HG02623 (cell line): ENCODE results near the gene TRMT61A.
"Not testable (repeated sequence)": the region's sequence is repeated elsewhere in the genome, so short reads cannot be mapped to it uniquely, and the experiment has no call there.

Source experiments
- ATAC-seq: cut with Tn5 transposase; IDR thresholded peaks from one replicate; pipeline ENCODE4 v1.9.1; 2021; ENCODE audit warnings: moderate library complexity; ENCODE audit not compliant: unreplicated experiment

TRMT61A gene

DNA sequence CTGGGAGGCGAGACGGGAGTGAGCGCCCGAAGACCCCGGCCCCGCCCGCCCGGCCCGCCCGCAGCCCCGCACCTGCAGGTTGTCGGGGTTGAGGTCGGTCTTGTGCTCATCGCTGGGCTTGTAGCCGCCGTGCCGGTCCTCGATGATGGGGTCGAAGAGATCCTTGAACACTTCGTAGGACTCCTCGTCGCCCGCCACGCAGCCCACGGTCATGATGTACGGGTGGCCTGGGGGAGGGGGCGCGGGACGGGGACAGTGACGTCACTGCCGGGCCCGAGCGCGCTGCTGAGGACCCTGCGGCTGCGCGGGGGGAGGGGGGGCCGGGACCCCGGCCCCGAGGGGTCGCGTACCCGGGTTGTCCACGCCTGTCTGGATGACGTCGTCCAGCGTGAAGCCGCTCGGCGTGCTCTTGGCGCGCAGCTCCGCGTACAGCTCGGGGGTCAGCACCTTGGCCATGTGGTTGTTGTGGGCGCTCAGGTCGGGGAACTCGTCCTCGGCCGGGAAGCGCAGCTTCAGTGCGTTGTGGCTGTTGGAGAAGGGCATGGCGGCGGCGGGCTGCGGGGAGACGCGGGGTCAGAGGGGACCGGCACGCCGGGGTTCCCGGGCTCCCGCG, 6.9 kb upstream of the TRMT61A start:
- no peak for ATAC-seq

DNA sequence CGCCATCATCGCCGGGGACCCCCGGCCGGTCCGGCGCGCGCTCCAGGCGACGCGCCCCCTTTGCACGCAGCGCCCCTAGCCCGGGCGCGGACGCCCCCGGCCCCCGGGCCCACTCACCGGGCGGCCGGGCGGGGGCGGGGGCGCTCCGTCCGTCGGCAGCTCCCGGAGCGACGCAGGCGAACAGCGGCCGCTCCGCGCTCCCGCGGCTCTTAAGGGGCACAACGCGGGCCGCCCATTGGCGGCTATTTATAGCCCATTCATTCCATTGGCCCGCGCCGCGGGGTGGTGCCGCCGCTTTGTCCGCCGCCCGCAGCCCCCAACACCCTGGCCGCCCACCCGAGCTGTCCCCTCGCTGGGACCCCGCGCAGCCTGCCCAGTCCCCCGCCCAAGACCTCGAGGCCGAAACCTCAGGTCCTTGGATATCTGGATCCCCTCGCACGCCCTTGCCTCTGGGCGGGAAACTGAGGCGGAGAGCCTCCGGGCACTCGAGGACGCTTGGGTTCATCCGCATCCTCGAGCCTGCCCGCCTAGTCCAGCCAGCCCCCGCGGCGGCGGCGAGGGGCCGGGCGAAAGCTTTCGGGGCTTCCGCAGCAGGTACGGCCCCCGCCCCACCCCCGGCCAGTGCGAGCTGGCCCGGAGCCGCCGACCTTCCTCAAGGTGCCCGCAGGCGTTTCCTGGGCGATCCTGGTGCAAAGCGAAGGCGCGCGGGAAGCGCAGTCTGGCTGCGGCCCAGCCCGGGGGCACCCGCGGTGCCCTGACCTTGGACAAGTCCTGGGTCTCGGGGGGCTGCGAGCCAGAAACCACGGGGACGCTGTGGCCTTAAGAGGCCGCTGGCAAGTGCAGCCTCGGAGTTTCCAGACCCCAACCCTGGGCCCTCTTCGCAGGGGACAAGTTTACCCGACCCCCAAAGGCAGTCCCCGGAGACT, 6.1 kb upstream of the TRMT61A start, which contains the start of gene CKB:
Gene CKB, minus strand, starts transcription at position 182 of the 926 bp plus-strand sequence. CDS start 337 bp downstream, outside the sequence.
- no peak for ATAC-seq

DNA sequence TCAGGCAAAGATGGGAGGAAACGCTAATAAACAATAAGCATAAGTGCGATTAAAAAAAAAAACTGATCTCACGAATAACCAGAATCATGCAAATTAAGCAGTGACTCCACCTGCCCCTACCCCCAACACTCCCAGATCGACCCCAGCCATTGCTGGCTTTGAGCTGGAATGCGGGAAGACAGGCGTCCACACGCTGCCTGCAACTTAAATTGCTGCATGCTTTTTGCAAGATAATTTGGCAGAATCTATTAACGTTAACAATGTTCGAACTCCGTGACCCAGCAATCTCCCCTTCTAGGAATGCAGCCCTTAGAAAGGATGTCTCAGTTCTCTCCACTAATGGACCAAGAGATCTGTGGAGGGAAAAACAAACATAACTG, 5.4 kb upstream of the TRMT61A start:
- ATAC-seq, result no peak

DNA sequence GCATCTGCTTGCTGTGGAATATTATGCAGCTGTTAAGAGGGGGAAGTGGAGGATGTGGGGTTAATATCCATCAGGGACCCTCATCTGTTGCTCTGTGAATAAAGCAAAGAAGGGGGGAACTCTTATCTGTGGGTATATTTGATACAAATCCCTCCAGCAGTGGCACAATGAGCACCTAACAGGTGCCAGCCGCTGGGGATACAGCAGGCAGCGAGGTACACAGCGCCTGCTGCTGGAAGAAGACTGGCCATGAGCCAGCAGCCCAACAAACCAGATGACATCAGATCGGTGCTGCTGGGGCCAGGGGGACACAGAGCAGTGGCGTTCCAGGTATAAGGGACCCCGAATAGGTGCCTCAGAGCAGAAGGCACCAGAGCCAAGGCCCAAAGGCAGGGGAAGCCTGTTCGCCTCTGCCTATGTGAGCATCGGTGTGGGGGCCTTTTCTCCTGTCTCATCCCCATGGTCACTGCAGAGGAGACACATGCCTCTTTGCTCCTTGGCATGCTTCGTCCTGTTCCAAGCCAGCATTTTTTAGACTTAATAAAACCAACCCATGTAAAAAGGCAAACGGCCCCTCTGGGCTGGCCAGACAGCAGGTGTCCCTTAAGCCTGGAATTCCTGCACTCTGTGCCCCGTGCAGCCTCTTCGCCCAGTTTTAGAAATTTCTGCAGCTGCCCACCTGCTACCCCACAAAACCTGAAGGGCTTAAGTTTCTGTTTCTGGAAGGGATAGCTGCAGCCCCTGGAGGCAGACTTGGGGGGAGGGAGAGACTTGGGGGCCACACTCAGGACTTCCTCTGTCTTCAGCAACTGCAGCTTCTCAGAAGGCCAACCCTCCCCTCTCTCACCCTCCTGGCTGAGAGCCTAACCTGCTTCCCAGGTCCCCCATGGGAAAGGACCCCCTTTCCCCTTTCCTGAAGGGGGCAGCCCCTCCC, 4.7 kb upstream of the TRMT61A start:
- no peak for ATAC-seq

DNA sequence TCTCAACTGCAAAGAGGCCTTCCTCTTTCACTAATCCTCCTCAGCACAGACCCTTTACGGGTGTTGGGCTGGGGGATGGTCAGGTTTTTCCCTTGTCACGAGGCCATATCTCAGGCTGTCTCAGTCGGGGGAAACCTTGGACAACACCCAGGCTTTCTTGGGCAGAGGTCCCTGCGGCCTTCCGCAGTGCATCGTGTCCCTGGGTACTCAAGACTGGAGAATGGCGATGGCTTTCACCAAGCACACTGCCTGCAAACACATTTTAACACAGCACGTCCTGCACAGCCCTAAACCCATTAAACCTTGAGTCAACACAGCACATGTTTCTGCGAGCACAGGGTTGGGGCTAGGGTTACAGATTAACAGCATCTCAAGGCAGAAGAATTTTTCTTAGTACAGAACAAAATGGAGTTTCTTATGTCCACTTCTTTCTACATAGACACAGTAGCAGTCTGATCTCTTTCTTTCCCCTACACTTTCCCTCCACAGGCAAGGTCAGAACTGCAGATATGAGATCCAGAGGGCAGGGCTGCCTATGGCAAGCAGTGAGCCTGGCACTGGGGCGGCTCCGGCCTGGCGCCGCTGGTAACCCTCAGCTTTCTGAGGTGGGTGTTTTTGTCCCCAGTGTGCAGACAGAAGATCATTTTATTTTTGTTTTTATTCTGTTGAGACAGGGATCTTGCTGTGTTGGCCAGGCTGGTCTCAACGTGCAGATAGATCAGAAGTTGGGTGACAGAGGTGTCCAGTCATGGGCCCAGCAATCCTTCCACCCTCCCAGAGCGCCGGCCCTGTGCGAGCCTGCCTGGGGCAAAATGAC, 3.4 kb upstream of the TRMT61A start:
- ATAC-seq, result not testable (repeated sequence)

DNA sequence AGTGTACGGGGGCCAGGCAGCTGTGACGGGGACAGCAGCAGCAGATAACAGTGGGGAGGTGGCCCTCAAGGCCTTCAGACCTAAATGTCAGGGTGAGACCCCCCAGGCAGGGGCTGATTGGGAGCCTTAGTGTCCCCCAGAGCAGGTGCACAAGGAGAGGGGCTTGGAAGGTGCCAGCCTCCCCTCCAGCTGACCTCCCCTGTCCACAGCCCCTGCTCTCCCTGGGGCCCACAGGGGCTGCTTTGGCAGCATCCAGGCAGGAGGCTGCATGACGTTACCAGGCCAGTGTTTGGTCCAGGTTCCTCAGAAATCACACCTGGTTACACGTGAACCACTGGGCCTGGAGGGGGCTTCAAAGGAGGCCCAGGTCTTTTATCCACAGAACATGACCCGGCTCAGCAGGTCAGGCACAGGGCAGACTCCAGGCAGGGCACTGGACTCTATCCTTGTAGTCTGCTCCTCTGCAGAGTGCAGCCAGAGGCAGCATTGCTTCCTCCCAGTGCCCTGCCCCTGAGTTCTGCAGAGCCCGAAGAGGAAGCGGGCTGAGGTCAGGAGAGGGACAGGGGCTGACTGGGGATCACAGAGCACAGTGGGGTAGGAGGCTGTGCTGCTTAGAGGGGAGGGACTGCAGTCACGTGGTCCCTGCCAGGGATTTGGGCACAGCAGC, 2.6 kb upstream of the TRMT61A start:
- no peak for ATAC-seq

DNA sequence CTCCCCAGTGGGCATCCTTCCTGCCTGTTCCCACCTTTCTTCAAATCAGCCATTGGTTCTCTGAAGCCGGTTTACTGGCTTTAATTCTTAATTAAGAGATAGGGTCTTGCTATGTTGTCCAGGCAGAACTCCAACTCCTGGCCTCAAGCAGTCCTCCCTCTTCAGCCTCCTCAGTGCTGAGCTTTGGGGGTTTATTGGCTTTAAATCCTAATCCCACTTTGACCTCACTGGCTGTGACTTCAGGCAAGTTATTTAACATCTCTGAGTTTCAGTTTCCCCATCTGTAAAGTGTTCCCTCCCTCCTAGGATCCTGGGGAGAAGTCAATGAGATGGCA, 2.1 kb upstream of the TRMT61A start:
- no peak for ATAC-seq

DNA sequence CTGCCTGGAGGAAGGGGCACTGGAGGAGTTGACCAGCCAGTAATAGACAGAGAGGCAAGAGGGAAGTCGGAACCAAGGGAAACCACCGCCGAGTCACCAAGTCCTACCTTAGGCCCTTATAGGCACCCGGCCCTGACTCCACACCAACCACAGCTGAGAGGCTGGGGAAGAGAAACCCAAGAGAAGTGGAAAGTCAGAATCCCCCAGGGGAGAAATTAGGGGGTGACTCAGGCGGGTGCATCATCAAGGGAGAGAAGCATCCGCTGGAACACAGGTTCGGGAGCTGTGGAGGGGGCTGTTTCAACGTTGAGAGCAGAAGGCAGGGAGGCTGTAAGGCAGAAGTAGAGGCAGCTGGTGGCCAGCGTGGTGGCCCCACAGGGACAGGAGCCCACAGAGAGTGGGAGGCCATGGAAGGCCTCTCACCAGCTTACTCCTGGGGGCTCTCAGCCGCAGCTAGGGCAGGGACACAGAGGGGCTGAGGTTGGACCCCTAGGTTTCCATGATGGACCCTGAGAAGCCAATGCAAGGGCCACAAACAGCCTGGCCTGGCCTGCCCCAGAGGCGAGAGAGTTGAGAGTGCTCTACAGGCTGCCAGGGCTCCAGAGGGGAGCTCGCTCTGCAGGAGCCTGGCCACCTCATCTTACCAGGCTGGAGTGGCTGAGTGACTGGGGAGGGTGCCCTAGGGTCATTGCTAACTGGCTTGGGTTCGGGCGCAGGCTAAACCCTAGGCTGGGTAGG, 1.4 kb upstream of the TRMT61A start:
- peak; percentile 55 for ATAC-seq

DNA sequence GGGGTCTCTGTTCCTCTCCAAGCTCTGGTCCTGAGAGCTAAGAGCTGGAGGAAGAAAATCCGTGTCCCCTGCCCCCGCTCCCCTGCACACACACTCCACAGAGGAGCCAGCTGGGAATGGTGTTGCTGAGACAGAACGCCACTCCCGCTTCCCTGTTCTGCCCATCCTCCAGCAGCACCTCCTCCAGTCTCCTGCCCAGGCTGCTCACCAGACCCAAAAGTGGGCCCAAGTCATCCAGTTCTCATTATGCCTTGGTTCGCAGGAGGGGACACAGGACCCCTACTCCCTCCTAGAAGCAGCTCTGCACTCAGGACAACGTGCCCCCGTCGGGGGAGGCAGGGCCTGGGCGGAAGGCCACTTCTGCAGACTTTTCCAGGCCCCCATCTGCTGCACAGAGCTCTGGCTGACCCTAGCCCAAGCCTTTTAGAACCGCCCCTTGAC, 830 bp upstream of the TRMT61A start:
- ATAC-seq, result no peak

DNA sequence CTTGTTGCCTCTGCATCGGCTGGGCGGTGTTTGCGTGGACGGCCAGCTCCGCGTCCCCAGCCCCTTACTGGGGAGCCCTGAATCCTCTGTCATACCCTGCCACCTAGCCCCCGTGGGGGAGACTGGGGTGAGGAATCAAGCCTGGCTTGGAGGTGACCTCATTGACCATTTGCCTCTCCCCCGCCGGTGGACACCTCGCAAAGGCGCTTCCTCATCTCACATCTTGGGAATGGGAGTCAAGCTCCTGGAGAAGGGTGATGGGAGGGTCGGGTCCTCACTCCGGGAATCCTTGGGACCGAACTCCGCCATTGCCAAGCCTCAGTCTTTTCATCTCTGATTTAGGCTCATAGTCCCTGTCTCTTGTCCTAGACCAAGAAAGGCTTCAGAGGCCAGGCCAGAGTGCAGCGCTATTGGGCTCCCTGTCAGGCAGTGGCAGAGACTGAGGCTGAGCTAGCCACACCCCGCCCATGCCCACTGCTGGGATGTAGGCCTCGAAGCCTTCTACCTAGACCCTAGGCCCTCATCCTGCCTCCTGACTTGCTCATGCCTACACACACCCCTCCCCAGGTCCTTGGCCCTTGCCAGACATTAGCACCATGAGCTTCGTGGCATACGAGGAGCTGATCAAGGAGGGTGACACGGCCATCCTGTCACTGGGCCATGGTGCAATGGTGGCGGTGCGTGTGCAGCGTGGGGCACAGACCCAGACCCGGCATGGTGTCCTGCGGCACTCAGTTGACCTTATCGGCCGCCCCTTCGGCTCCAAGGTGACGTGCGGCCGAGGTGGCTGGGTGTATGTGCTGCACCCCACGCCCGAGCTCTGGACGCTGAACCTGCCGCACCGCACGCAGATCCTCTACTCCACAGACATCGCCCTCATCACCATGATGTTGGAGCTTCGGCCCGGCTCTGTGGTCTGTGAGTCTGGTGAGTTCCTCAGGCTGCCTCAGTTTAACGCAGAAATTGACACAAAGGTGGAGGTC, 678 bp downstream of the TRMT61A start:
- no peak for ATAC-seq

DNA sequence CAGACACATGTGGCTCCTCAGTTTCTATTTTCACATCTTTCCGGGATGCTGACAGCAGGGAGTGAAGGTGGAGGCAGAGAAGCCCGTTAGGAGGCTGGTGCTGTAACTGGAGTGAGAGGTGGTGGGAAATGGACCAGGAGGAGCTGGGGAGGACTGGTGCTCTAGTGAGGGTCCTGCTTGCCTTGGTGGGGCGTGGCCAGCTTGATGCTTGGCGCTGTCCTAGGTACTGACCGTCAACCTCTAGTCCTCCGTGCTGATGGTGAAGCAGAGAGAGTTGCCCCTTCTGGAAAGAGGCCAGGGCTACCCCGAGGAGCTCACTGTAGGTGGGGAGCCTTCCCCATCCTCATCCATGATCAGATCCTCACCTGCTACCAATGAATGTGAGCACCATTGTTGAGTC, 1.4 kb downstream of the TRMT61A start:
- no peak for ATAC-seq

DNA sequence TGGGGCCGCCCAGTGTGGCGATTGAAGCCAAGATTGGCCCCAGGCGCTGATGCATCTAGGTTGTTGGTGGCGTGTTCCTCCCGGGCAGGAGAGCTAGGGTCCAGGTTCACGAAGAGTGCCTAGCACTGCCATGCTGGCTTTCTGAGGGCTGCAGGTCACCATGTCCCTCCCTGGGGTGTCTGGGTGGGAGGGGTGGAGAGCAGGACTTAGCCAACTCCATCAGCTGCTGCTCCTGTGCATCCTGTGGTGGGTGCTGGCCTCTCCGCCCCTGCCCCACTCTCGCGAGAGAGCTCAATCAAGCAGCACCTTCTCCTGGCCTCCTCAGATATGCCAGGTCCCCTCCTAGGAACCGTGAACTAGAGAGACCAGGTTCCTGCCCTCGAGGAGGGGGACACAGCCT, 1.8 kb downstream of the TRMT61A start:
- no peak for ATAC-seq

DNA sequence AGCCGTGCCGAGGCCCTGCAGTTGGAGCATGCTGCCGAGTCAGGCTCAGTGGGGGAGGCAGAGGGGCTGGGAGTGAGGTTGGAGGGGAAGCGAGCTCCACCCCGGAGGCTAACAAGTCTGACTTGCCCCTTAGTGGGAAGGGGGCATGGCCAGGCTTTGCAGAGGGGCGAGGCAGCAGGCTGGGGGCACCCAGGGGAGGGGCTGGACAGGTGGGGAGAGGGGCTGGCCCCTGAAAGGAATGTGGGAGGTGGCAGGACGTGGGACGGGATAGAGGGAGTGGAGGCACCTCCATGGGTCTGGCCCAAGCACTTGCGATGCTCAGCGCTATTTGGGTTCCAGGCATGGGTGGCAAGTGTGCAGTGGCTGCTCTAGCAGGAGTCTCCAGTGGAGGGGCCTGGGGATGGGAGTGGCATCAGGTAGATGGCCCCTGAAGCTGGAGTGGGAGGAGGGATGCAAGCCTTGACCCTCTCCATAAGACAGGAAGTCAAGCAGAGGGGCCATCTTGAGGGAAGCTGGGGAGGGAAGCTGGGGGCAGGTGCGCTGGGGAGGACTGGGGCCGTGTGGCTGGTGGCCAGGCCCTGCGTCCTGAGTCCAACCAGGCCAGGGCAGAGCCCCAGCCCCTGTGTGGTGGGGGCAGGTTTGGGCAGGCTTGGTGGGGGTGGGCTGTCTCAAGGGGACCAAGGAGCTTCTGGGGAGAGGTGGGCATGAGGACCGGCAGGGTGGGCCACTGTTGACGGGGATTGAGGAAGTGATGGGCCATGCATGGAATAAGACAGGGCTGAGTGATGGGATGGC, 2.6 kb downstream of the TRMT61A start:
- no peak for ATAC-seq

DNA sequence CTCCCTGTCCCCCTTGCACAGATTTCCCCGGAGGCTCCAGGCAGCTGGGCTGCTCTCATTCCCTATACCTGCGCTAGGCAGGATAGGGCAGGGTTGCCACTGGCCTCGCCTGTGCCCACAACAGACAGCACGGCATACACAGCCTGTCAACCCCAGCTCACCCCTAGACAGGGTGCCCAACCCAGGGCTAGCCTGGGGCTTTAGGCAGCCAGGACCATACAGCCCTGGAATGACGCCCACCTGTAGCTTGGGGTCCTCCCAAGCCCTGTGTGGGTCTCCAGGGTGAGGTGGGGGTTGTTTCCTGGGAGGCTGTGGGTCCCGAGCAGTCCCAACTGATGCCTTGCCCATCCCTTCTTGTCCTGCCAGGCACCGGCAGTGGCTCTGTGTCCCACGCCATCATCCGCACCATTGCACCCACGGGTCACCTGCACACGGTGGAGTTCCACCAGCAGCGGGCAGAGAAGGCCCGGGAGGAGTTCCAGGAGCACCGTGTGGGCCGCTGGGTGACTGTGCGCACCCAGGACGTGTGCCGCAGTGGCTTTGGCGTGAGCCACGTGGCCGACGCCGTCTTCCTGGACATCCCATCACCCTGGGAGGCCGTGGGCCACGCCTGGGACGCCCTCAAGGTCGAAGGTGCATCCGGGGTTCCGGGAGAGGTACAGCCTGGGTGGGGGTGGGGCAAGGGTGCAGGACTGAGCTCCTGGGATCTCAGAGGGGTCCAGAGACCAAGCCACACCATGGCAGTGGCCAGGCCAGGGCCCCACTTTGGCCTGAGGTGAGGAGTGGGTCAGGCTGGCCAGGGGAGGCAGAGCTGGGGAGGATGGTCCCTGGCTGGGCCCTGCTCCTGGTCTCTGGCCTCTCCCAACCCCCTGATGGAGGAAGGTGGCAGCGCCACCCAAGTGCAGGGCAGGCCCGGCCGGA, 3.5 kb downstream of the TRMT61A start:
- ATAC-seq, result no peak

DNA sequence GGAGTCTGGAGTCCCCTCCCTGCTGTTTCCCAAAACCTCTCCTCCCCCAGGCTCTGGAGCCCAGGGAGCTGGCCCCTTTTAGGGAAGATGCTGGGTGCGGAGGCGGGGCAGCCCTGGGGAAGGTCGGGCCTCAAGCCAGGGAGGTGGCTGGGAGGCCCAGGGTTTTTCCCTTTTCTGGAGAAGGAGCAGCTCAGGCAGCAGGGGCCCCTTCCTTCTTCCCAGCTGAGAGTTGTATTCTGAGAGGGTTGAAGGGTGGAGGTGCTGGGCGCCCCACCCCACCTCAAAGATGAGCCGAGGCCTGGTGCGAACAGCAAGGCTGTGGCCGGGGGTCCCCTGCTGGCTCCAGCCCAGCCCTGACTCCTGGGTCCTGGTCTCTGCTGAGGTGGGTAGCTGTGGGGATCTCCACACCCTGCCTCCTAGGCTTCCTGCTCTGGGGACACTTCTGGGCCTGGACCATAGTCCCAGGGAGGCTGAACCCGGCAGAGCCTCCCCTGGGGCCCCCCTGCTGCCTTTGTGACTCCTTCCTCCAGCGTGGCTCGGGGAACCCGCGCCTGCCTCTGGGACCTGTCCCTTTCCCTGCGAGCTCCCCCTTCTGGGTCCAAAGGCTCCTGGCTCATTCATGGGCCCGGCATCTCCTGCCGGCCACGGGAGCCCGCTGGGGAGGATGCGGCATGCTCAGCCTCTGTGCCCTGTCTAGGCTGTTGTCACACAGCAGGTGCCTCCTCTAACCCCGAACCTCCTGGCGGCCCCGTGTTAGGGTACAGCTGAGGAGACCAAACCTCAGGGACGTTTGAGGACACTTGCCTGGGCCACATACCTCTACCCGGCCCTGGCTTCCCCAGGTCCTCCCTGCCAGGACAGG, 4.4 kb downstream of the TRMT61A start:
- ATAC-seq, result no peak
